NCI-H2227 treated with DMSO at 0.1 percent for 48 hours (cell line): Measurements from ENCODE around the gene CHD8.
"Not testable (repeated sequence)": the region's sequence is repeated elsewhere in the genome, so short reads cannot be mapped to it uniquely, and the experiment has no call there.

Experiments
- DNase-seq: peaks from one replicate; lab custom pipeline; 2025; lab: John Stamatoyannopoulos, UW

The CHD8 gene, protein sequence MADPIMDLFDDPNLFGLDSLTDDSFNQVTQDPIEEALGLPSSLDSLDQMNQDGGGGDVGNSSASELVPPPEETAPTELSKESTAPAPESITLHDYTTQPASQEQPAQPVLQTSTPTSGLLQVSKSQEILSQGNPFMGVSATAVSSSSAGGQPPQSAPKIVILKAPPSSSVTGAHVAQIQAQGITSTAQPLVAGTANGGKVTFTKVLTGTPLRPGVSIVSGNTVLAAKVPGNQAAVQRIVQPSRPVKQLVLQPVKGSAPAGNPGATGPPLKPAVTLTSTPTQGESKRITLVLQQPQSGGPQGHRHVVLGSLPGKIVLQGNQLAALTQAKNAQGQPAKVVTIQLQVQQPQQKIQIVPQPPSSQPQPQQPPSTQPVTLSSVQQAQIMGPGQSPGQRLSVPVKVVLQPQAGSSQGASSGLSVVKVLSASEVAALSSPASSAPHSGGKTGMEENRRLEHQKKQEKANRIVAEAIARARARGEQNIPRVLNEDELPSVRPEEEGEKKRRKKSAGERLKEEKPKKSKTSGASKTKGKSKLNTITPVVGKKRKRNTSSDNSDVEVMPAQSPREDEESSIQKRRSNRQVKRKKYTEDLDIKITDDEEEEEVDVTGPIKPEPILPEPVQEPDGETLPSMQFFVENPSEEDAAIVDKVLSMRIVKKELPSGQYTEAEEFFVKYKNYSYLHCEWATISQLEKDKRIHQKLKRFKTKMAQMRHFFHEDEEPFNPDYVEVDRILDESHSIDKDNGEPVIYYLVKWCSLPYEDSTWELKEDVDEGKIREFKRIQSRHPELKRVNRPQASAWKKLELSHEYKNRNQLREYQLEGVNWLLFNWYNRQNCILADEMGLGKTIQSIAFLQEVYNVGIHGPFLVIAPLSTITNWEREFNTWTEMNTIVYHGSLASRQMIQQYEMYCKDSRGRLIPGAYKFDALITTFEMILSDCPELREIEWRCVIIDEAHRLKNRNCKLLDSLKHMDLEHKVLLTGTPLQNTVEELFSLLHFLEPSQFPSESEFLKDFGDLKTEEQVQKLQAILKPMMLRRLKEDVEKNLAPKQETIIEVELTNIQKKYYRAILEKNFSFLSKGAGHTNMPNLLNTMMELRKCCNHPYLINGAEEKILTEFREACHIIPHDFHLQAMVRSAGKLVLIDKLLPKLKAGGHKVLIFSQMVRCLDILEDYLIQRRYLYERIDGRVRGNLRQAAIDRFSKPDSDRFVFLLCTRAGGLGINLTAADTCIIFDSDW (N-terminal part only)

GRCh38 chr14:21455912-21456667, at the start of gene CHD8:
CHD8 (minus strand) TSS chr14:21456123; CDS start chr14:21431643, 24,480 bp downstream.
- DNase-seq, result peak; percentile 99

GRCh38 chr14:21505012-21505553, 49.2 kb upstream of the CHD8 start:
- no peak for DNase-seq

GRCh38 chr14:21503376-21503775, 47.5 kb upstream of the CHD8 start:
- no peak for DNase-seq

DNA sequence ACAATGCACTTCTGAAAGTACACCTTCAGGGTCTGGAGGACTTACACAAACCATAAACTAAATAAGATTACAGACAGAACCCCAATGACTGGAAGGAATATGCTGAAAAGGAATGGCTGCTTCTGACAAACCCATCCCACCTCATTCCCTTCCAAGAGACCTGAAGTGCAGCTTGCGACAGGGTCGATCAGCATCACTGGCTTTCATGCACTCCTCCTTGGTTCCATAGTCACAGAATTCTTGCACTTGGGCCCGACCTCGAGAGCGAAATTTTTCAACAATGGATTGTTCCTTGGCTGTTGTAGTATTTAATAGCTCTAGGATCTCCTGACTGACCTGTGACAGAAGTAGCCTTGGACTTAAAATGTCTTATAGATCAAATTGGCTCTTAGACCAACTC, 45.6 kb upstream of the CHD8 start:
- no peak for DNase-seq

GRCh38 chr14:21498540-21499526, 42.9 kb upstream of the CHD8 start:
- DNase-seq, result peak; percentile 47

GRCh38 chr14:21496453-21496852, 40.5 kb upstream of the CHD8 start:
- DNase-seq, result no peak

GRCh38 chr14:21494902-21495762, 39.2 kb upstream of the CHD8 start:
- DNase-seq, result no peak

DNA sequence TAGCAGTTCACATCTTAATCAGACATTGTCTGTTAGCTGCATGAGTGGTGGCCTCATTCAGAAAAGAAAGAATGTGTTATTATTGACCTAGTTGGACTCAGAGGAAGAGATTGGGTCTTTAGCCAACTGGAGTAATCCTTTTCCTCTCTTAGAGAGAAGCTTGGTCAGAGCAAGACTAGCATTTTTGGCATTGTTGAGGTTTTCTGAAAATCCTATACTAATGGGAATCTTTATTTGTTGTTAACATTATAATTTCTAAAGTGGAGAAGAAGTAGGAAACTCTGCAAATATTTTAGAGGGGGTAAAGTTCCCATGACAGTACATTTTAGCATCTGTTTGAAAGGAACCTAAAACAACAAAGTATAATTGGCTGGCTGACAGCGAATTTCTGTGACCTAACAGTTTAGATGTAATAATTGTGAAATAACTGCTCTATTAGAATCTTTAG, 30.7 kb upstream of the CHD8 start:
- DNase-seq, result no peak

DNA sequence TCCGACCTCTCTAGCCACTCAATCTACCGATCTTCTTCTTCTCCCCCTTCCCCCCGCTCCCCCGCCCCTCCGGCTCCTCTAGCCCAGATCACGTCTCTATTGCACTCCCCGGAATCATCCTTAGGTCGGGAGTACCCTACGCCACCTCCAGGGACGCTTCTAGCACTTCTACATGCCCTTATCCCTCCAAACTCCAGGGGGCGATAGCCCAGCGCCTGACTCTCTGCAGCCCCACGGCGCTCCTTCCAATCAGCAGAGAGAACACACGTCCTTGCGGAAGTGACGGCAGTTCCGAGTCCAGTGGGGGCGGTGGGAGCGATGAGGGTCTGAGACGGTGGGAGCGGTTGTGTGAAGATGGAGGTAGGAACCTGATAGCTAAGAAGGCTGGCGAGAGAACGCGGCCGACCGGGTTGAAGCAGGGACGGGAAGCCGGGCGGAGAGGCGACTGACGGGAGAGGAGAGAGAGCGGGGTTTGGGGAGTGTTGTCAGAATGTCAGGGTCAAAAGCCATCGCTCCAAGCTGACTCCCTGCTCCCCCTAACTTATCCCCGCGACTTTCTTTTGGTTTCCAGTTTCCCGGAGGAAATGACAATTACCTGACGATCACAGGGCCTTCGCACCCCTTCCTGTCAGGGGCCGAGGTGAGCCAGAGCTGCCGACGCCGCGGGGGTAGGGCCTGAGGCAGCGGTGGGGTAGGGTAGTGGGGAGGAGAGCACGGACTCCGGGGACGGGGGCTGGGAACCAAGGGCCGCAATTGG, 21.2 kb upstream of the CHD8 start, which contains the start of the genes RAB2B and TOX4:
Gene RAB2B (minus strand): TSS at position 35 of the 757 bp plus-strand sequence. CDS start 87 bp downstream, outside the sequence.
Gene TOX4 (plus strand): TSS at position 271 of the 757 bp plus-strand sequence. CDS start 84 bp downstream, at position 355.
- DNase-seq, result peak; percentile 99

DNA sequence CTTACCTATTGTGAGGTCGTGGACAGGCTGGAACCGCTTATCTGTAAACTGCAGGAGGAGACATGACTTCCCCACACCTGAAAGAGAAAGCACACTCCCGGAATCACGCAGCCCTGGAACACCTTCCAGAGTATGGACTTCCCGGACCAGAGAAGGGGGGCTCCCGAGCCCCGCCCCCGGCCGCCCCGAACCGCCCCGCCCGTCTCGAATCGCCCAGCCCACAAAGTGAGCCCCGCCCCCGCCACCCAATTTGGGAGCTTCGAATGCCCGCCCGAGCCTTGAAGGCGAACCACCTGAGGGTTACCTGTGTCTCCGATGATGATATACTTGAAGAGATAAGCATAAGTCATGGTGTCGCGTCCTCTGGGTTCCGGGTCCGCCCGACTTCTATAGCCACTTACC, 20.6 kb upstream of the CHD8 start:
- no peak for DNase-seq

- no peak for DNase-seq
Measured at GRCh38 chr14:21475767-21476522, 20.0 kb upstream of the CHD8 start.

DNA sequence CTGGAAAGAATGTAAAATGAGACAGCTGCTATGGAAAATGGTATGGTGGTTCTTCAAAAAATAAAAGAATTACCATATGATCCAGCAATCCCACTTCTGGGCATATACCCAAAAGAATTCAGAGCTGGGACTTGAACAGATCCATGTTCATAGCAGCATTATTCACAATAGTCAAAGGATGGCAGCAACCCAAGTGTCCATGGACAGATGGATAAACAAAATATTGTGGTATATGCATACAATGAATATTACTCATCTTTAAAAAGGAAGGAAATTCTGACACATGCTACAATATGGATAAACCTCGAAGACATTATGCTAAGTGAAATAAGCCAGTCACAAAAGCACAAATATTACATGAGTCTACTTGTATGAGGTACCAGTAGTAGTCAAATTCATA, 11.7 kb upstream of the CHD8 start:
- no peak for DNase-seq

DNA sequence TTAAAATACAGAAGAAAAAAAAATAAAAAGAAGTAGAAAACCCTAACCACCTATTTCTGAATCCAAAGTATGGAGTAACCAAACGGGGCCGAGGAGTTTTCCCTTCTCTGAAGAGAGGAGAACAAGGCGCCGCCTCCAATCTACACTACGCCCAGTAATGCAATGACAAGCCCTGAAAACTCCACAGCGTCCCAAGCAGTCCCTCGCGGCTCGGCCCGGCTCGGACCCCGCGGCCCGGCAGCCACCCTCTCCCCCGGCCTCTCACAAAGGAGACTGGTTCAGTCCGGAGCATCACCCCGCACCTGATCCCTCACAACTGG, 371 bp downstream of the CHD8 start:
- DNase-seq, result no peak

DNA sequence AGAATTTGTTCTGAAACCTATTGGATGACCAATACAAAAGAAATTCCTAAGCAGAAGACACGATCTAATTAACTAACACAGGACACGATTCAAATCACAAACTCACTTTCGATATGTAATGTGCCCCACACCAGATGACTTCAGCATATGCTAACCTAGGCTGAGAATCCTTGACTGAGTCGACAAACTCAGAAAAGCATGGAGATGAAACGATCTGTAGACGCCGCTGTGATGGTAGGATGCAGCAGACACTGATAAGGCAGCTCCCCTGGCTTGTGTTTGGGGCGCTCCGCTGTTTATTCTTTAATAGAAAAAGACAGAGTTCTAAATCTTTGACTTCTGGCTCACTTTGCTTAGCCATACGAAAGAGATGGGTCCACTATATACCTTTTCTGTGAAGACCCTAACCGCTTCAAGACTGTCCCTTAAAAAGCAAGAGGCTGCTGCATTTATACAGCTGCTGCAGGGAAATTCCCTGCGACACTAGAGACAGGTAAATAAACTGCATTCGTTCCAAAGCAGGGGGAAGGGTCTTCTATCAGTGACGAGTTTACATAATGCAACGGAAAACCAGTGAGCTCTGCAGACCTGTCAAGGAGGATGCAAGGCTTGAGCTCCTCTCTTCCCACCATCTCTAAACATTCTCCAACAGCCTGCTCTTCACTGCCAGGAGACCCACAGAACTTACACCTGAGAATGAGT, 929 bp downstream of the CHD8 start:
- DNase-seq, result no peak

GRCh38 chr14:21449899-21450216, 6.1 kb downstream of the CHD8 start:
- DNase-seq, result no peak

GRCh38 chr14:21442657-21443056, 13.3 kb downstream of the CHD8 start:
- DNase-seq, result not testable (repeated sequence)

- no peak for DNase-seq
Measured at GRCh38 chr14:21440859-21441258, 15.1 kb downstream of the CHD8 start.
